GM10847 (cell line): ENCODE data around the gene CHAD.

ENCODE experiments used
- POLR2A ChIP-seq: IDR thresholded peaks from 2 replicates; pipeline ENCODE4 v1.6.1; 2011; ENCODE audit not compliant: insufficient read length; ENCODE audit errors: extremely low read depth

The CHAD gene

GRCh38 chr17:50414808-50415207, 53.9 kb downstream of the CHAD start:
- no peak for TF ChIP-seq POLR2A
